ENCODE results near the gene WFDC10B. TPM values are rescaled to one million over a fixed set of nuclear protein-coding genes. Genes with fewer than 3 reads are reported as not detected.

WFDC10B gene
- total and polyA plus RNA-seq, 2 donors (not counting 3 experiments of a cell fraction or from before 2014, with no cell fraction given): not detected

GRCh38 chr20:45745015-45745414 lies 40.2 kb upstream of the WFDC10B start:
- Histone ChIP-seq H3K79me2 (ENCODE audit: control insufficient read depth, insufficient read depth, low read length) (no peaks in the 10 kb centered on the region), H3K9ac (replicated peaks; ENCODE audit: extremely low read depth, insufficient read depth, low read length) (no peak overlapping the region), H3K9me1 (replicated peaks; ENCODE audit: control insufficient read depth, extremely low read depth, insufficient read depth, low read length) (no peaks in the 10 kb centered on the region), H3K9me3 (replicated peaks; ENCODE audit: control insufficient read depth, insufficient read depth, low read length) (no peaks in the 10 kb centered on the region), H4K20me1 (replicated peaks; ENCODE audit: control insufficient read depth, extremely low read depth, insufficient read depth, low read length) (no peaks in the 10 kb centered on the region), H3K27me3 (ENCODE audit: control insufficient read depth in 2 of 2, insufficient read depth in 2 of 2, low read length in 2 of 2) (peaks cover 0 to 5% of the 10 kb centered on the region in 2 experiments), H2AFZ (ENCODE audit: low read depth, low read length) (no peak overlapping the region), H3K36me3 (ENCODE audit: control insufficient read depth in 2 of 2, extremely low read depth in 1 of 2, insufficient read depth in 2 of 2, low read length in 2 of 2) (no peaks in the 10 kb centered on the region), H3K4me2 (ENCODE audit: insufficient read depth, low read length) (no peak overlapping the region), H3K27ac (ENCODE audit: insufficient read depth, low read depth, low read length) (no peak overlapping the region), H3K4me3 (replicated peaks in 1 of 3; ENCODE audit: insufficient read depth in 1 of 3, low read depth in 1 of 3, low read length in 3 of 3) (no peak overlapping the region), H3K4me1 (ENCODE audit: control insufficient read depth, extremely low read depth, insufficient read depth, low read length) (no peaks in the 10 kb centered on the region)
- CTCF ChIA-PET: no interaction called here
- TF ChIP-seq MYC (IDR thresholded peaks at IDR 0.05; ENCODE audit: low read depth, low read length) (no peak), GATA2 (IDR thresholded peaks at IDR 0.05; ENCODE audit: insufficient read depth, insufficient read length, low read depth, low read length) (no peak), CTCF (IDR thresholded peaks at IDR 0.05; ENCODE audit: extremely low read depth in 1 of 2, insufficient read depth in 1 of 2, low read depth in 1 of 2, low read length in 2 of 2) (no peak), MAX (IDR thresholded peaks at IDR 0.05; ENCODE audit: insufficient read depth, insufficient read length) (no peak), EZH2 (IDR thresholded peaks at IDR 0.05; ENCODE audit: borderline replicate concordance, low read depth, low read length, severe bottlenecking) (no peak), POLR2A (IDR thresholded peaks at IDR 0.05; ENCODE audit: low read depth, low read length) (no peak), POLR2AphosphoS5 (IDR thresholded peaks at IDR 0.05; ENCODE audit: insufficient read depth, low read depth, low read length) (no peak), FOS (IDR thresholded peaks at IDR 0.05; ENCODE audit: borderline replicate concordance, insufficient read depth, low read length) (no peak), JUN (IDR thresholded peaks at IDR 0.05; ENCODE audit: borderline replicate concordance, insufficient read depth, insufficient read length, low read depth) (no peak)
- no TSS peak for BruUV-seq (replicated peaks)
- intact Hi-C loops (cut with micrococcal nuclease): no loop called here
- POLR2A ChIA-PET: no interaction called here
- FAIRE-seq: no peak
- dilution Hi-C loops (cut with MboI; ENCODE audit: extremely low pct_ligation_motif_present, low sequenced_read_pairs): no loop called here
- DNase-seq (ENCODE audit: low read depth, low spot score): no peak

Data from endothelial cell of umbilical vein (primary cell).